GM12875 (cell line): ENCODE data around the gene ARHGAP19.

Source experiments
- H3K4me3 ChIP-seq: one replicate; pipeline ENCODE4 v1.5.1; 2011; ENCODE audit warnings: low read depth, low read length, control low read depth
- TF ChIP-seq, protein P1 (sequence below): IDR thresholded peaks from 2 replicates; pipeline ENCODE4 v1.5.1; 2011; ENCODE audit warnings: low read depth, mild to moderate bottlenecking, control low read depth, inconsistent platforms, low read length, moderate library complexity, borderline replicate concordance; ENCODE audit not compliant: insufficient read depth

The ARHGAP19 gene

DNA sequence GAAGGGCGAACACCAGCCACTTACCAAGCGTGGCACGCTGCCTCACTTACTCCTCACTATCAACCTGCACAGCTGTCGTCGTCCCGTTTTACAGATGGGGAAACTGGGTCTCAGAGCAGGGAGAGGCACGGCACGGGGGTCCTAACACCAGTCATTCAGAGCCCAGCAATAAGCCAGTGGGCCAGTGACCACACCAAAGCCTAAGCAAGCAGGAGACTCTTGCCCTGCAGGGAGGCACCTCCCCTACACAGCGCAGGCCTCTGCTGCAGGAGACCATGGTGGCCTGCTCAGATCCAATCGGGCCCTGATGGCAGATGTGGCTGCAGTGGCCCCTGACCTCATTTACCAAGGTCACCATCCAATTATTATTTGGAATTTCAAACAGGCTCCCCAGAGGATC lies 111.5 kb downstream of the ARHGAP19 start:
- TF ChIP-seq, protein P1, sequence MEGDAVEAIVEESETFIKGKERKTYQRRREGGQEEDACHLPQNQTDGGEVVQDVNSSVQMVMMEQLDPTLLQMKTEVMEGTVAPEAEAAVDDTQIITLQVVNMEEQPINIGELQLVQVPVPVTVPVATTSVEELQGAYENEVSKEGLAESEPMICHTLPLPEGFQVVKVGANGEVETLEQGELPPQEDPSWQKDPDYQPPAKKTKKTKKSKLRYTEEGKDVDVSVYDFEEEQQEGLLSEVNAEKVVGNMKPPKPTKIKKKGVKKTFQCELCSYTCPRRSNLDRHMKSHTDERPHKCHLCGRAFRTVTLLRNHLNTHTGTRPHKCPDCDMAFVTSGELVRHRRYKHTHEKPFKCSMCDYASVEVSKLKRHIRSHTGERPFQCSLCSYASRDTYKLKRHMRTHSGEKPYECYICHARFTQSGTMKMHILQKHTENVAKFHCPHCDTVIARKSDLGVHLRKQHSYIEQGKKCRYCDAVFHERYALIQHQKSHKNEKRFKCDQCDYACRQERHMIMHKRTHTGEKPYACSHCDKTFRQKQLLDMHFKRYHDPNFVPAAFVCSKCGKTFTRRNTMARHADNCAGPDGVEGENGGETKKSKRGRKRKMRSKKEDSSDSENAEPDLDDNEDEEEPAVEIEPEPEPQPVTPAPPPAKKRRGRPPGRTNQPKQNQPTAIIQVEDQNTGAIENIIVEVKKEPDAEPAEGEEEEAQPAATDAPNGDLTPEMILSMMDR, result no peak
- H3K4me3 ChIP-seq, result no peak overlapping the region

DNA sequence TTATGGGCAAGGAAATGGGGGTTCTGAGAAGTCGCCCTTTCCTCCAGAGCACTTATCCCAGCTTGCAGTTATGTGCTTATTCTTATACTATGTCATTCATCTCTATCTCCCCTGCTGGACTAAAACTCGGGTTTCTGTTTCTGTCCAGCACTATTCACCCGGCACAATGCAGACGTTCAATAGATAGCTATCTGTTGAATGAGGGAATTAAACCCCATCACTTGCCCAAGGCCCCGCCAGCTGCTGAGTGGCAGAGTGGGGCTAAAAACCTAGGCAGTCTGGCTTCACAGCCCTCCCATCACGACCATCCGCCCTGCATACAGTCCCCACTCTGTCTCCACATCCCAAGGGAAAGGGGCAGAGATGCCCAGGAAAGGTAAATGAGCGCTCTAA lies 112.1 kb downstream of the ARHGAP19 start:
- TF ChIP-seq, protein P1, result no peak
- no peak overlapping the region for H3K4me3 ChIP-seq

DNA sequence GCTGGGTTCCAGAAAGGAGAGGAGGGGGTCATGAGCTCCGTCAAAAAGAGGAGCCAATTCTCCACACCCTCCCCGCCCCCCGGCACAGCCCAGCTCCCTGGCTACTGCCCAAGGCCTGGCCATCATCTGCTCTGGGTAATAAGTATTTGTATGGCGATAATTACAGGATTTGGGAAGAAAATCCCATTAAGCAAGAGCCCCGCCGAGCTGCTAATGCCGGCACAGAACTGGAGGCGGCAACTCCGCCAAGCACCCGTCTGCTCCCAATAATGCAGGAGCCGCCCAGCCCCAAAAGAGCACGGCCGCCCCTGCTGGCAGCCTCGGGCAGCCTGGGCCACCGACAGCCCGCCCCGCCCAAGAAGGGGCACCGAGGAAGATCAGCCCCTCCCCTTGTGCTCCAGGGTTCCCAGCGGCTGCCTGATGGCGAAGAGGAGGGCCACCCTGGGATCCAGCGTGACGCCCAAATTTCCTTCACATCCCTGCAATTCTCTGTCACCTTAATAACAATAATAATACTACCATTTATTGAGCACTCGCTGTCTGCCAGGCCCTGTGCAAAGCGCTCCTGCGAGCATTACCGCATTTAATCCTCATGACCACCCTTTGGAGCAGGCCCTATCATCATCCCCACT lies 112.6 kb downstream of the ARHGAP19 start:
- no peak overlapping the region for H3K4me3 ChIP-seq
- TF ChIP-seq, protein P1, result no peak

DNA sequence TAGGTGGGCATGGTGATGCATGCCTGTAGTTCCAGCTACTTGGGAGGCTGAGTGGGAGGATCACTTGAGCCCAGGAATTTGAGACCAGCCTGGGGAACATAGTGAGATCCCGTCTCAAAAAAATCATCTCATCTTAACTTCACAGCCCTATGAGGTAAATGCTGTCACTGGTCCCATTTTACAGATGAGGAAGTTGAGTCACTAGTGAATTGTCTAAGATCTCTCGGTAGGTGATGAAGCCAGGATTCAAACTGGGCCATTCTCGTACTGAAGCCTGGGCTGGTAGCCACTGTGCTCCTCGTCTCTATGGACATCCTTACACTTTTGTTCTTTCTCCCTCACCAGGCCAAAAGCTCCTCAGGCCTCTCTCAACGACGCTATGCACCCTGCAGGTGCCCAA lies 113.1 kb downstream of the ARHGAP19 start:
- TF ChIP-seq, protein P1, result no peak
- no peak overlapping the region for H3K4me3 ChIP-seq

DNA sequence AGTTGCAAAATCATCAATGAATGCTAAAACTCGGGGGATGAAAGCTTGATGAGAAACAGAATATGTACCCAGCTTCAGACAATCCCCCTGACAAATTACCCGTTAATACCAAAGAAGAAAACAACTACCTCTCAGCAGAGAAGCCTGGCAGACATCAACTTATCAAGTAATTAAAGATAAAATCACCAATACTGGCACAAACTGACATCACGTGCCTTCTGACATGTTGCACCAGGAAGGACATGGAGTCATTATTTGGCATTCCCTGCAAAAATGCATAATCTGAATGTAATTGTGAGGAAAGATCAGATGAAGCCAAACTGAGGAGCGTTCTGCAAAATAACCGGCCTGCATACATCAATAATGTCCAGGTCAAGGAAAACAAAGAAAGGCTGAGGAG lies 114.4 kb downstream of the ARHGAP19 start:
- H3K4me3 ChIP-seq, result no peak overlapping the region
- TF ChIP-seq, protein P1, result no peak

DNA sequence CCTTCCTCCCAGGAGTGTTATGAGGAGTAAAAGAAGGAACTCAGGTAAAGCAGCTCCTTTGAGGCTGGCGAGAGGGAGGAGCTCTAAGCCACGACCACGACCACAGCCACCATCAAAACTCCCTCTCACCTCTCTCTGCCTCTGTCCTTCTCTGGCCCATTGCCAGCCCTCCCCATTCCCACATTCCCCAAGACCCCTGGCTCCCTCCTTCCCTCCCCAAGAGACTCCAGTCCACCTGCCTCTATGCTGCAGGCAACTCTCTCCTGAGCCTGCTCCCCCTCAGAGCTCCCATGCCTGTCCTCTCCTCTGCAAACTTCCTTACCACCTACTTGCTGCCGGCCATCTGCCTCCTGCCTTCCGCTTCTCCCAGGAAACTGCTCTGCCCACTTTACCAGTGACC lies 116.2 kb downstream of the ARHGAP19 start:
- TF ChIP-seq, protein P1, result no peak
- H3K4me3 ChIP-seq, result no peak overlapping the region

DNA sequence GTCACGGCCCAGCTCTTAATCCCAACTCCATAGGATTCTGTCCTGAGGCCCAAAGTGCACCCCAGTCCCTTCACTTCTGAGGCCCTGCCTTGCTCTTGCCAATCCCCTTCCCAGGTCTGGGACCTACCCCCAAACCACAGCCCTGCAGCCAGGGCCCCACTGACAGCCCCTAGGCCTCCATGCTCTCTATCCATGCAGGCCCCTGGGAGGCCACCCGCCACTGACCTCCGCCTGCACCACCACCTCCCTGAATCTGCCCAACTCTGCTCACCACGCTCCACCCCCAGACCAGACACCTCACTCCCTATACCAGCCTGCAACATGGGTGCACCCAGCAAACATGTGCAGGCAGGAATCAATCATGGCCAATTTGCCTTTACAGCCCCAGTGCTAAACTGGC lies 116.9 kb downstream of the ARHGAP19 start:
- TF ChIP-seq, protein P1, result no peak
- no peak overlapping the region for H3K4me3 ChIP-seq
